Stimulated activated CD8-positive, alpha-beta memory T cell treated with anti-CD3 and anti-CD28 coated beads, Interleukin-4, amount 100 ng/mL, for 48 hours (primary cell): ENCODE data around the gene TEX10.

Experiments used
- DNase-seq: peaks from one replicate; pipeline ENCODE4 v3.0.0-alpha.2; 2020

TEX10 gene

DNA sequence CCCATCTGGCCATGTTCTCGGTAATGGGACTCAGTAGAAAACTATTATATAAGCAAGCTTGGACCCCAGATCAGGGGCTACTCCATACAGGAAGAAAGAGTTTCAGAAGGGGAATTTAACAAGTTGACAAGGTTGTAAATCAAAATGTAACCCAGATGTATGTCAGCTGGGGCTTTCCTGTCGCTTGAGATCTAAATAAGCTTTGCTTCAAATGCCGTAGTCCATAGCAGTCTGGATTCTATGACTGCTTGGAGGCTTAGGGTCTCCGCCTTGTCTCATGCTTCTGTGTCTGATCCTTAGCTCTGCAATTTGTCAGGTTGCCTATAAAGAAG lies 70.4 kb downstream of the TEX10 start:
- no peak for DNase-seq

DNA sequence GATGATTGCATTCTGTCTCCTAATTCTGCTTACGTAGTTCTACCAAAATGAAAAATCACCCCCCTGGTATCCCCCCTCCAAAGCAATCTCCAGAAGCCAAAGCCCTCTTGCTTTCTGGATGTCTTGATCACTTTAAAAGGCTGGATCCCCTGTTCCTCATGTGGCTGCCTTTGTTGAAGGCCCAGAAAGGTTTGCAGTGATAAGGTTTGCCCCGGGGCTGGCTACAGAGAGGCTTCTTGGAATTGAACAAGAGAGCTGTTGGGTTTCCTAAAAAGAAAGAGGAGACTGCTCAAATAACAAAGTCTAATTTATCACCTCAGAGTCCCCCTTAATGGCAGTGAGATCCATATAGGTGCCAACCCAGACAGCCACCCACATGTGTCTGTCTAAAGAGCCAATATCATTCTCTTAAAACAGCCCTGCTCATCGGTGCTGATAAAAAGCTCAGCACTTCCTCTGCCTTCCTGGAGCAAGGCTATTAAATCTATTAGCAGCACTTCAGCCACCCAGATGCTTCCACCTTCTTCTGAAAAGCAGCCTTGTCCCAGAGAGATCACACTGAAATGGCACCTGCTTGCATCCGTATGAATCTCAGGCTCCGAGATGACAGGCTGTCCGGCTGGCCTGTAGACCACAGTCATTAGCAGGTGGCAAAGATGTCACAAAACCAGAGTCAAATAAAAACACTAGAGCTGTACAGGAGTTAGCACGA lies 70.9 kb downstream of the TEX10 start:
- no peak for DNase-seq

DNA sequence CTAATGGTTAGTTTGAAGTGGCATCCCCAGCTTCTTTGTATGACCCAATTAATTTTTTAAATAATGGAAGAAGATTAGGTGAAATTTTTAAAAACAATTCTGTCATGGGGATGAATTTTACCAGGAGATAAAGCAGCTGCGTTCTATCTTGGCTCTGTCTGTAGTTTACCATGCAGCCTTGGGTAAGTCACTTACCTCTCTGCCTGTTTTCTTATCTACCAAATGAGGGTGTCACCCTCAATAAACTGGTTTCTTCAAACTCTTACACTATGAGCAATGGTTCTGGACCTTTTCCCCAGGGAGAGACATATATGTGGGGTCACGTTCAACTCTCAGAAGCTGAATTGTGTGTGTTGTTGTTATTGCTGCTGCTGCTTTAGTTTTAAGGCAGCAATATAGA lies 71.7 kb downstream of the TEX10 start:
- DNase-seq, result no peak

DNA sequence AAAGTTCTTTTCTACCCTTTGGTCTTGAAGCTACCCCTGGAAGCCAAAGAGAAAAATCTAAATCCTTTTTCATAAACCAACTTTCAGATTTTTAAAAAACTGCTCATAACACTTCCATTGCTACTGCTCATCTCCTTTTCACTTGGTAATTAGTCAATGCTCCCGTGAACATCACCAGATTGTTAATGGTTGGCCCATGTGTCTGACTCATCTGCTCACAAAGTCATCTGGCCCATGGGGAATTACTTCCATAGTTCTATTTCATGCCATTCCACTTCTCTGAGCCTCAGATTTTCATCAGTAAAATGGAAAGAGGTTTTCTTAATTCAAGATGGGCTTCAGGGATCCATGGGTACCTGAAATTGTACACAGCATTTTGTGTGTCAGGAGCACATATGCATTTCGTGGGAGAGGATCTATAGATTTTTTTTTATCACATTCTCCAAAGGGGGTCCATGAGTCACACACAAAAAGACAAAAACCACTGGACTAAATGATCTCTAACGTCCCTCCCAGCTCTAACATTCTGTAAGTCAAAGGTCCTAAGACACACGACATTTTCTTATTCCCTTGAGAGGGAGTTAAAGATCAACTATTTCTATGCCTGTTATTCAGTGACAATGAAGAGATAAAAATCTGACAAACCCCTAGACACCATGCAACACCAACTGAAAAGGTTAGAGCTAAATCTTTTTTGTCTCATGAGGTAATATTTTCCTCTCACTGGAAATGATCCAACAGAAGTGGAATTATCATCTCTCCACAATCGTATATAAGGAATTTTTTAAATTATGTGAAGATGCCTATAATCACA lies 75.4 kb downstream of the TEX10 start:
- DNase-seq, result no peak

DNA sequence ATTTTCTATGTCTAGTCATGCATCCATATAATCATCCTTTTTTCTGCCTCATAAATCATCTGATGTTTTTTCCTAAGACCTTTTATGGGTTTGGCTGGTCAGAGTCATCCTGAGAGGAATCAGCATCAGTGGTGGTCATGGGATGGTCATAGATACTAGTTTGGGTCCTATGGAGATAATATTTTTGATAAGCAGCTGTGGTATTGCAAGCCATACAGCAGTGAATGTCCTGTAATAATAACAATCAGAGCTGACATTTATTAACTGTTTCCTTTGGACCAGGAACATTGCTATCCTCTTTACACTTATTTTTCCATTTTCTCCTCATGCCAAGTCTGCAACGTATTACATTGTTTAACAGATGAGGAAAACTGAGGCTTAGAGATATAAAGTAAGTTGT lies 83.1 kb downstream of the TEX10 start:
- no peak for DNase-seq

DNA sequence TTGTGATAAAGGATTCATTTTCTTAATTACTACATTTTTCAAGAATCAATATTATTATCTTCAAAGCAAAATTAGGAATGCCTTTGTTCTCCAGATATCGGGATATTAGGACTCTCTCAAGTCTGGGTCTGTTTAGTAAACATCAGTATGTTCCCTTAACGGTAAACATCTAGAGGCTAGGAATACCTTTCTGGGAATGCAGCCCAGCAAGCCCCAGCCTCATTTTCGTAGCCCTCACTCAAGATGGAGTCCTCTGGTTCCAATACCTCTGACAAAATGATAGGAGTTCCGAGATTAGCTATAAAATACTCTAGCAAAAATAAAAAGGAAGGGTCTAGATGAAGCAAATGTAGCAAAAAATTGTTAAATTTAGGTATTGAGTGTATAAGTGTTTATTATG lies 84.5 kb downstream of the TEX10 start:
- DNase-seq, result no peak

DNA sequence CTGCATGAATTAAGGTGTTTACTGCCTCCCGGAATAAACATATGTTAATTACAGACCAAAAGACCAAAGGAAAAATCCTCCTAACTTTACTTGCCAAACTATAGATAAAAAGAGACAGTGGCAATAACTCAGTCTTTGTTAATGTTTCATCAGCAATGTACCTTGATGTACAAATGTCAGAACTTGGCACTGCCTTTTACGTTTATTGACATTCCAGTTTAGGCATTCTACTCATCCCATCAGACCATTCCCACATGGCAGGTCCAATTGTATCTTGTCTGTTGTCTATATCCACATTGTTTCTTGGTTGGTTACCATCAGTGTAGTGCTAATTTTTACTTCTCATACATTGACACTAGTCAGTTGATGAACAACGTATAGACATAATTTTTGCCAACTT lies 85.5 kb downstream of the TEX10 start:
- no peak for DNase-seq
